IMR-90 (cell line): Measurements from ENCODE around the gene CXCL3. TPM values are rescaled to one million over a fixed set of nuclear protein-coding genes. Genes with fewer than 3 reads are reported as not detected.

ENCODE experiments used
- ATAC-seq: fragments of 200-7000 bp; cut with Tn5 transposase; 2 replicates; pipeline ENCODE4 v1.9.1; 2020; ENCODE audit warnings: low read depth, mild to moderate bottlenecking, moderate library complexity
- BruUV-seq: library from RNA; stranded (reverse); fragments of 400-500 nt; replicated peaks from 2 replicates; lab custom pipeline; 2021; lab: Mats Ljungman, UMichigan
- CTCF ChIA-PET: fragments of 300-600 bp; formaldehyde crosslinking; extraction: SDS; loops from one replicate; lab custom pipeline; 2021; ENCODE audit warnings: antibody characterized with exemption; lab: Yijun Ruan, JAX
- POLR2A ChIA-PET: fragments of 300-600 bp; sonication (Branson Sonifier 250); formaldehyde crosslinking; loops from one replicate; lab custom pipeline; 2022; ENCODE audit warnings: antibody characterized with exemption; ENCODE audit not compliant: unreplicated experiment; lab: Charles Lee
- DNase-seq: peaks from one replicate; pipeline ENCODE4 v3.0.0; 2013
- H2AFZ ChIP-seq: replicated peaks from 2 replicates; pipeline ENCODE3; 2013; ENCODE audit warnings: low read length, mild to moderate bottlenecking; ENCODE audit not compliant: poor library complexity
- H2AK5ac ChIP-seq: 2 replicates; pipeline ENCODE4 v1.6.1; 2013; ENCODE audit warnings: low read depth, low read length, inconsistent platforms
- H2AK9ac ChIP-seq: replicated peaks from 2 replicates; pipeline ENCODE3; 2013; ENCODE audit warnings: mild to moderate bottlenecking, low read depth, low read length, moderate library complexity; ENCODE audit not compliant: poor library complexity
- H2BK120ac ChIP-seq: 2 replicates; pipeline ENCODE4 v1.6.1; 2013; ENCODE audit warnings: low read depth, low read length, inconsistent platforms
- H2BK15ac ChIP-seq: 3 replicates; pipeline ENCODE4 v1.6.1; 2013; ENCODE audit warnings: low read depth, low read length, inconsistent platforms
- H2BK20ac ChIP-seq: 2 replicates; pipeline ENCODE4 v1.6.1; 2013; ENCODE audit warnings: low read depth, mild to moderate bottlenecking, inconsistent platforms, low read length, moderate library complexity
- H2BK5ac ChIP-seq: 2 replicates; pipeline ENCODE4 v1.6.1; 2013; ENCODE audit warnings: mild to moderate bottlenecking, low read depth, low read length, inconsistent platforms; ENCODE audit not compliant: poor library complexity, severe bottlenecking
- H3K14ac ChIP-seq: replicated peaks from 2 replicates; pipeline ENCODE4 v1.6.1; 2013; ENCODE audit warnings: low read depth, low read length, inconsistent platforms
- H3K18ac ChIP-seq: 2 replicates; pipeline ENCODE4 v1.6.1; 2013; ENCODE audit warnings: low read depth, low read length, control low read depth
- H3K23ac ChIP-seq: 2 replicates; pipeline ENCODE4 v1.6.1; 2013; ENCODE audit warnings: low read depth, low read length, inconsistent platforms
- H3K27ac ChIP-seq: 2 replicates; pipeline ENCODE4 v1.5.1; 2013; ENCODE audit warnings: mild to moderate bottlenecking, control low read depth, low read length; ENCODE audit not compliant: insufficient read depth
- H3K27me3 ChIP-seq: 2 replicates; pipeline ENCODE4 v1.6.1; 2013; ENCODE audit warnings: low read length; ENCODE audit not compliant: control insufficient read depth, insufficient read depth
- H3K36me3 ChIP-seq: 2 replicates; pipeline ENCODE4 v1.6.1; 2013; ENCODE audit warnings: low read length, mixed read lengths; ENCODE audit not compliant: control insufficient read depth, insufficient read depth
- H3K4ac ChIP-seq: 2 replicates; pipeline ENCODE4 v1.6.1; 2013; ENCODE audit warnings: low read depth, low read length, inconsistent platforms
- H3K4me1 ChIP-seq: 2 replicates; pipeline ENCODE4 v1.6.1; 2013; ENCODE audit warnings: low read length, mixed read lengths; ENCODE audit not compliant: control insufficient read depth, insufficient read depth
- H3K4me2 ChIP-seq: 2 replicates; pipeline ENCODE4 v1.6.1; 2013; ENCODE audit warnings: low read depth, mild to moderate bottlenecking, control low read depth, low read length, moderate library complexity
- H3K4me3 ChIP-seq: 2 replicates; pipeline ENCODE4 v1.5.1; 2013; ENCODE audit warnings: low read depth, mild to moderate bottlenecking, control low read depth, low read length, moderate library complexity; ENCODE audit not compliant: insufficient read depth
- H3K56ac ChIP-seq: 2 replicates; pipeline ENCODE4 v1.6.1; 2013; ENCODE audit warnings: low read length, inconsistent platforms; ENCODE audit not compliant: insufficient read depth; ENCODE audit errors: extremely low read depth
- H3K79me1 ChIP-seq, 2 experiments: 2 replicates each; pipeline ENCODE4 v1.6.1; 2013; ENCODE audit warnings: low read length in 2 of 2, inconsistent platforms in 1 of 2, low read depth in 1 of 2
- H3K9ac ChIP-seq: 2 replicates; pipeline ENCODE4 v1.6.1; 2013; ENCODE audit warnings: low read depth, low read length, control low read depth
- H3K9me1 ChIP-seq: 2 replicates; pipeline ENCODE4 v1.6.1; 2013; ENCODE audit warnings: low read length, inconsistent platforms; ENCODE audit not compliant: insufficient read depth
- H3K9me3 ChIP-seq: 2 replicates; pipeline ENCODE4 v1.6.1; 2013; ENCODE audit warnings: low read length; ENCODE audit not compliant: control insufficient read depth, insufficient read depth
- H4K20me1 ChIP-seq: 2 replicates; pipeline ENCODE4 v1.6.1; 2013; ENCODE audit warnings: low read length, inconsistent platforms; ENCODE audit not compliant: insufficient read depth
- H4K5ac ChIP-seq: 2 replicates; pipeline ENCODE4 v1.6.1; 2013; ENCODE audit warnings: mild to moderate bottlenecking, low read depth, low read length, control low read depth
- H4K8ac ChIP-seq, 2 experiments: 2 replicates each; pipeline ENCODE4 v1.6.1; 2013; ENCODE audit warnings: low read depth in 2 of 2, low read length in 2 of 2, control low read depth in 1 of 2, inconsistent platforms in 1 of 2
- H4K91ac ChIP-seq: 2 replicates; pipeline ENCODE4 v1.6.1; 2013; ENCODE audit warnings: low read depth, low read length, inconsistent platforms; ENCODE audit not compliant: insufficient read depth
- SMC3 ChIP-seq: fragments of 150-350 bp; IDR thresholded peaks from 2 replicates; pipeline ENCODE4 v1.6.1; 2016; ENCODE audit warnings: low read depth, mild to moderate bottlenecking, antibody characterized with exemption, low read length, moderate library complexity
- dilution Hi-C: fragments of 300-500 bp; cut with HindIII; formaldehyde crosslinking; loops from one replicate; pipeline ENCODE4 v1.14.3; 2018; ENCODE audit warnings: low sequenced_read_pairs; ENCODE audit not compliant: unreplicated experiment
- in situ Hi-C: fragments of 300-500 bp; cut with MboI; formaldehyde crosslinking; loops from 3 replicates; pipeline ENCODE4 v1.14.3; 2019; ENCODE audit warnings: low sequenced_read_pairs, inconsistent platforms, mixed read lengths
- intact Hi-C: fragments of 100-400 bp; cut with micrococcal nuclease; formaldehyde crosslinking; loops from 2 replicates; pipeline ENCODE4 v1.10.0; 2022
- polyA plus RNA-seq, 3 experiments: library from polyadenylated mRNA; depleted of rRNA; stranded (reverse); fragments of >200 nt; gene quantifications; 2 replicates each; pipeline ENCODE4 v1.2.3, GENCODE V29; 2012; ENCODE audit warnings: low replicate concordance in 1 of 3
- total RNA-seq: library from RNA; depleted of rRNA; stranded (reverse); fragments of >200 nt; gene quantifications from 2 replicates; pipeline ENCODE4 v1.2.3, GENCODE V29; 2012

Gene CXCL3
- total and polyA plus RNA-seq, 2 of the 4 experiments (the other 2 are of a cell fraction) = 0.18 to 0.74 TPM

GRCh38 chr4:74061430-74061829, 22.9 kb upstream of the CXCL3 start:
- Histone ChIP-seq H2AFZ (no peak overlapping the region), H3K23ac (no peak overlapping the region), H3K9me3 (0 out of 2 replicates have a peak, but pooled peaks cover 2% of the 10 kb centered on the region), H2BK15ac (no peak overlapping the region), H3K27ac (no peak overlapping the region), H3K36me3 (no peaks in the 10 kb centered on the region), H4K91ac (no peak overlapping the region), H4K20me1 (no peaks in the 10 kb centered on the region), H2AK5ac (no peak overlapping the region), H3K14ac (no peak overlapping the region), H3K4me2 (no peak overlapping the region), H3K9me1 (no peaks in the 10 kb centered on the region; the same call in 1 of the 2 replicates), H3K4me3 (no peak overlapping the region), H2BK5ac (no peak overlapping the region), H3K79me1 (no peaks in the 10 kb centered on the region), H3K9ac (no peak overlapping the region), H4K8ac (no peak overlapping the region), H3K56ac (no peak overlapping the region), H3K4ac (no peak overlapping the region), H4K5ac (no peak overlapping the region), H3K27me3 (no peaks in the 10 kb centered on the region), H2BK120ac (no peak overlapping the region), H2AK9ac (no peak overlapping the region), H2BK20ac (no peak overlapping the region), H3K18ac (no peak overlapping the region), H3K4me1 (peaks cover 2% of the 10 kb centered on the region; the same call in 1 of the 2 replicates)
- no peak for ATAC-seq
- intact Hi-C loops (no loop called here), in situ Hi-C loops (no loop called here), dilution Hi-C loops (no loop called here)
- CTCF ChIA-PET = no interaction called here
- TF ChIP-seq SMC3 = no peak
- no TSS peak for BruUV-seq
- DNase-seq = no peak
- POLR2A ChIA-PET = no interaction called here
